Ectodermal cell (in vitro differentiated cells): ENCODE data around the gene ATXN2L.
"Not testable (repeated sequence)": the region's sequence is repeated elsewhere in the genome, so short reads cannot be mapped to it uniquely, and the experiment has no call there.

Source experiments
- H3K27ac ChIP-seq: 2 replicates; pipeline ENCODE4 v1.7.0; 2013; ENCODE audit warnings: mild to moderate bottlenecking, low read depth, low read length; ENCODE audit not compliant: insufficient read depth, poor library complexity, severe bottlenecking
- H3K27me3 ChIP-seq: 2 replicates; pipeline ENCODE4 v1.7.0; 2013; ENCODE audit warnings: mild to moderate bottlenecking, low read length; ENCODE audit not compliant: insufficient read depth, control insufficient read depth, poor library complexity, severe bottlenecking
- H3K36me3 ChIP-seq: one replicate; pipeline ENCODE4 v1.7.0; 2013; ENCODE audit warnings: low read length; ENCODE audit not compliant: control insufficient read depth, insufficient read depth
- H3K4me1 ChIP-seq: one replicate; pipeline ENCODE4 v1.7.0; 2013; ENCODE audit warnings: low read length; ENCODE audit not compliant: control insufficient read depth, insufficient read depth
- H3K4me3 ChIP-seq: 2 replicates; pipeline ENCODE4 v1.7.0; 2013; ENCODE audit warnings: low read depth, low read length, control low read depth; ENCODE audit not compliant: insufficient read depth
- H3K9me3 ChIP-seq: 2 replicates; pipeline ENCODE4 v1.7.0; 2013; ENCODE audit warnings: mild to moderate bottlenecking, low read length, moderate library complexity; ENCODE audit not compliant: control insufficient read depth
- WGBS, 2 experiments: methylation state at CpG; one replicate each; pipeline ENCODE4 v1.1.7; 2013; ENCODE audit warnings: missing lambda C conversion rate in 2 of 2; 5-methylcytosine and 5-hydroxymethylcytosine counted together

The ATXN2L gene

GRCh38 chr16:28878083-28878926, 55.5 kb downstream of the ATXN2L start, which contains the start of gene ATP2A1:
Gene ATP2A1, plus strand, starts transcription at chr16:28878488. Its CDS starts 184 bp downstream, at chr16:28878672.
- WGBS, 2 experiments, result 79% methylated on average over 24 of the region's 25 CpGs

GRCh38 chr16:28879261-28879840, 56.6 kb downstream of the ATXN2L start:
- Histone ChIP-seq H3K27ac (peak overlapping the region; percentile 60), H3K4me3 (peak overlapping the region; percentile 87), H3K9me3 (no peaks in the 10 kb centered on the region), H3K36me3 (no peaks in the 10 kb centered on the region), H3K4me1 (peaks cover 28% of the 10 kb centered on the region), H3K27me3 (peaks cover 4% of the 10 kb centered on the region)
- 2 to 3% methylated on average over 27 of the region's 27 CpGs for WGBS, 2 experiments

More at GRCh38 chr16:28878083-28878926, 55.5 kb downstream of the ATXN2L start, which contains the start of gene ATP2A1:
- Histone ChIP-seq H3K36me3 (no peaks in the 10 kb centered on the region), H3K27me3 (peaks cover 4% of the 10 kb centered on the region), H3K4me3 (peak within 1 kb of the TSS; percentile 87), H3K4me1 (peaks cover 28% of the 10 kb centered on the region), H3K9me3 (no peaks in the 10 kb centered on the region), H3K27ac (peak within 1 kb of the TSS; percentile 60)

- H3K4me1 ChIP-seq, result peaks cover 28% of the 10 kb centered on the region
- H3K27ac ChIP-seq, result peak overlapping the region; percentile 60
- H3K36me3 ChIP-seq, result no peaks in the 10 kb centered on the region
- WGBS, 2 experiments, result 1% methylated on average over 66 of the region's 66 CpGs
- peaks cover 4% of the 10 kb centered on the region for H3K27me3 ChIP-seq
- H3K9me3 ChIP-seq, result no peaks in the 10 kb centered on the region
- H3K4me3 ChIP-seq, result peak overlapping the region; percentile 87
Observed at GRCh38 chr16:28879841-28880588, 57.2 kb downstream of the ATXN2L start.

GRCh38 chr16:28880589-28880915, 57.8 kb downstream of the ATXN2L start:
- Histone ChIP-seq H3K36me3 (no peaks in the 10 kb centered on the region), H3K4me3 (peak overlapping the region; percentile 87), H3K9me3 (no peaks in the 10 kb centered on the region), H3K27me3 (peaks cover 4% of the 10 kb centered on the region), H3K27ac (no peak overlapping the region), H3K4me1 (peaks cover 28% of the 10 kb centered on the region)
- WGBS, 2 experiments, result 19 to 20% methylated on average over 11 of the region's 11 CpGs

GRCh38 chr16:28880955-28881354, 58.2 kb downstream of the ATXN2L start:
- Histone ChIP-seq H3K36me3 (no peaks in the 10 kb centered on the region), H3K9me3 (no peaks in the 10 kb centered on the region), H3K4me1 (peaks cover 28% of the 10 kb centered on the region), H3K4me3 (no peak overlapping the region), H3K27ac (no peak overlapping the region), H3K27me3 (peaks cover 4% of the 10 kb centered on the region)
- WGBS, 2 experiments, result 88 to 92% methylated on average over 4 of the region's 4 CpGs

- WGBS, 2 experiments, result 78 to 80% methylated on average over 4 of the region's 4 CpGs
Observed at GRCh38 chr16:28881565-28881964, 58.8 kb downstream of the ATXN2L start.

GRCh38 chr16:28882551-28883160, 59.9 kb downstream of the ATXN2L start:
- no peak overlapping the region for H3K4me3 ChIP-seq
- no peaks in the 10 kb centered on the region for H3K36me3 ChIP-seq
- 63% methylated on average over 24 of the region's 24 CpGs for WGBS, 2 experiments
- peaks cover 26% of the 10 kb centered on the region for H3K4me1 ChIP-seq
- H3K27me3 ChIP-seq, result peaks cover 4% of the 10 kb centered on the region
- H3K9me3 ChIP-seq, result no peaks in the 10 kb centered on the region
- H3K27ac ChIP-seq, result no peak overlapping the region

More at GRCh38 chr16:28881565-28881964, 58.8 kb downstream of the ATXN2L start:
- not testable (repeated sequence) for H3K36me3 ChIP-seq, H3K9me3 ChIP-seq, H3K27ac ChIP-seq, H3K4me3 ChIP-seq, H3K27me3 ChIP-seq
- peaks cover 28% of the 10 kb centered on the region for H3K4me1 ChIP-seq

GRCh38 chr16:28883221-28883996, 60.6 kb downstream of the ATXN2L start:
- H3K27ac ChIP-seq, result no peak overlapping the region

GRCh38 chr16:28884045-28884444, 61.2 kb downstream of the ATXN2L start:
- H3K9me3 ChIP-seq, result no peaks in the 10 kb centered on the region
- H3K27me3 ChIP-seq, result peaks cover 4% of the 10 kb centered on the region
- H3K4me3 ChIP-seq, result no peak overlapping the region
- WGBS, 2 experiments, result 87 to 92% methylated on average over 6 of the region's 6 CpGs
- H3K4me1 ChIP-seq, result peaks cover 14% of the 10 kb centered on the region
- H3K36me3 ChIP-seq, result no peaks in the 10 kb centered on the region
- no peak overlapping the region for H3K27ac ChIP-seq

More at GRCh38 chr16:28883221-28883996, 60.6 kb downstream of the ATXN2L start:
- Histone ChIP-seq H3K27me3 (peaks cover 4% of the 10 kb centered on the region), H3K9me3 (no peaks in the 10 kb centered on the region), H3K4me3 (no peak overlapping the region), H3K36me3 (no peaks in the 10 kb centered on the region), H3K4me1 (peaks cover 19% of the 10 kb centered on the region)
- WGBS, 2 experiments, result 78 to 79% methylated on average over 25 of the region's 25 CpGs
